HepG2 (cell line): Measurements from ENCODE around the gene ABCC1. TPM values are rescaled to one million over a fixed set of nuclear protein-coding genes. Genes with fewer than 3 reads are reported as not detected.

Source experiments
- NBN ChIP-seq: fragments of 450-650 bp; conservative IDR thresholded peaks from 2 replicates; pipeline ENCODE4 v1.6.1; 2017
- NFYB ChIP-seq: sonication (generic); formaldehyde crosslinking; IDR thresholded peaks from 2 replicates; pipeline ENCODE4 v1.4.0; 2020; ENCODE audit warnings: missing genetic modification reagents
- PATZ1 ChIP-seq: sonication (generic); formaldehyde crosslinking; IDR thresholded peaks from 2 replicates; pipeline ENCODE4 v1.4.0; 2020; ENCODE audit warnings: missing genetic modification reagents
- POLR2G ChIP-seq: fragments of 200-400 bp; formaldehyde crosslinking; IDR thresholded peaks from 2 replicates; pipeline ENCODE4 v1.6.1; 2018; ENCODE audit warnings: mild to moderate bottlenecking, low read depth, low read length, moderate library complexity
- TARDBP ChIP-seq: sonication (generic); formaldehyde crosslinking; IDR thresholded peaks from 2 replicates; pipeline ENCODE4 v1.8.0; 2022; ENCODE audit warnings: mild to moderate bottlenecking, missing genetic modification reagents
- YEATS2 ChIP-seq: sonication (generic); formaldehyde crosslinking; IDR thresholded peaks from 2 replicates; pipeline ENCODE4 v1.4.0; 2020; ENCODE audit warnings: missing genetic modification reagents, borderline replicate concordance
- ZBTB40 ChIP-seq, 2 experiments: fragments of 450-650 bp in 1 of 2; sonication (generic) in 1 of 2; formaldehyde crosslinking in 1 of 2; IDR thresholded peaks; 2 replicates each; pipeline versions ENCODE4 v1.6.1 to v1.8.0; 2016 to 2022; ENCODE audit warnings: antibody characterized with exemption in 1 of 2, mild to moderate bottlenecking in 1 of 2, missing genetic modification reagents in 1 of 2
- ZFX ChIP-seq: sonication (generic); formaldehyde crosslinking; IDR thresholded peaks from 2 replicates; pipeline ENCODE4 v1.4.0; 2020; ENCODE audit warnings: mild to moderate bottlenecking, low read depth, missing genetic modification reagents, moderate library complexity
- ZNF776 ChIP-seq: sonication (generic); formaldehyde crosslinking; IDR thresholded peaks from 2 replicates; pipeline ENCODE4 v1.4.0; 2020; ENCODE audit warnings: mild to moderate bottlenecking, missing genetic modification reagents
- ZSCAN25 ChIP-seq: sonication (generic); formaldehyde crosslinking; IDR thresholded peaks from 2 replicates; pipeline ENCODE4 v1.8.0; 2022; ENCODE audit warnings: mild to moderate bottlenecking, missing genetic modification reagents
- polyA plus RNA-seq, 8 experiments: library from polyadenylated mRNA; depleted of rRNA in 3 of 8; stranded (reverse) in 7 of 8; unstranded in 1 of 8; fragments of >200 nt; fragmentation: Illumina TruSeq in 4 of 8; extraction: Trizol in 4 of 8; gene quantifications; 2 replicates each; pipeline versions ENCODE4 v1.2.1 to v1.2.3, GENCODE V29; 2011 to 2016; ENCODE audit warnings: low read depth in 4 of 8, missing spikeins in 1 of 8, mixed read lengths in 1 of 8; ENCODE audit not compliant: insufficient read depth in 1 of 8
- total RNA-seq, 5 experiments: library from RNA; depleted of rRNA; stranded (reverse); fragments of >200 nt; fragmentation: Illumina TruSeq; extraction: Trizol; gene quantifications; 2 replicates each; pipeline ENCODE4 v1.2.3, GENCODE V29; 2016; ENCODE audit warnings: low read depth in 1 of 5
- TF ChIP-seq, protein P1 (sequence below), 2 experiments: IDR thresholded peaks; 2 replicates each; pipeline ENCODE4 v1.6.1; 2011 to 2012; ENCODE audit warnings: low read length in 2 of 2, borderline replicate concordance in 1 of 2, low read depth in 1 of 2, mild to moderate bottlenecking in 1 of 2, moderate library complexity in 1 of 2
- TF ChIP-seq, protein P2 (sequence below): sonication (generic); formaldehyde crosslinking; IDR thresholded peaks from 2 replicates; pipeline ENCODE4 v1.4.0; 2020; ENCODE audit warnings: mild to moderate bottlenecking, missing genetic modification reagents

Gene ABCC1
- total and polyA plus RNA-seq, 2 of the 13 experiments (the other 11 are each of a cell fraction or from before 2014, with no cell fraction given) = 13.0 to 30.6 TPM

DNA sequence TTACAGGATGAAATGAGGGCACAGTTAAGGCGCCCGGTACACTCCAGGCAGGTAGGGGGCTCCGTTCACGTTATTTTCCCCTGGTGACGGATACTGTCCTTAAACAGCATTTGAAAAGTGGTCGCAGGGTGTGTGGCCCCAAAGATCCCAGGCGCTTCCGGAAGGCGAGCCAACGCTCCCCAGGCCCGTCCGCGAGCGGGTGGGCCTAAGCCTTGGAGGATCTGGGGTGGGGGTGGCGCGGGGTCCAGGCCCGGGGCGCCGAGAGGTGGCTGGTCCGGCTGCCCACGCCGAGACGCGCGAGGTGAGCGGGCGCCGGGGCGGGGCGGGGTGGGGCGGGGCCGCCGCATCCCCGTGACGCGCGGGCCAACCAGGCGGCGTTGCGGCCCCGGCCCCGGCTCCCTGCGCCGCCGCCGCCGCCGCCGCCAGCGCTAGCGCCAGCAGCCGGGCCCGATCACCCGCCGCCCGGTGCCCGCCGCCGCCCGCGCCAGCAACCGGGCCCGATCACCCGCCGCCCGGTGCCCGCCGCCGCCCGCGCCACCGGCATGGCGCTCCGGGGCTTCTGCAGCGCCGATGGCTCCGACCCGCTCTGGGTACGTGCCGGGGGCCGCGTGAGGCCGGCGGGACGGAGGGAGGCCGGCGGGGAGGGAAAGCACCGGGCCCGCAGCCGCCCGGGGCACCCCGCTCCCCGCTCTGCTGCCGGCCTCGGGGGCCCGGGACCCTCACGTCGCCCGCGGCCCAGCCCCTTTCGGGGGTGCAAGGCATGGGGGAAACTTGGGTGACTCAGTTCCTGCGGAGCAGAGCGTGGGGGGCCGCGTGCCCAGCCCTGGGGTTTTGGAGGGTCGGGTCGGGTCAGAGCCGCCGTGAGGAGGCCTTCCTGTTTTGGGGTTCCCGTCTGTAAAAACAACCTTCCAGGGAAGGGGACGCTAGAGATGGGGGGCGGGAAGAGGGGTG is at the start of gene ABCC1 (continued):
- TF ChIP-seq ZBTB40 (IDR thresholded peaks at IDR 0.05) (no peak), ZBTB40 (CRISPR knock-in tag; IDR thresholded peaks at IDR 0.05) (no peak), ZSCAN25 (CRISPR knock-in tag) (no peak), NBN (no peak), ZFX (CRISPR knock-in tag) (peak; percentile 77), NFYB (CRISPR knock-in tag) (no peak), ZNF776 (CRISPR knock-in tag) (peak; percentile 68; the same call in 1 of the 2 replicates), TARDBP (CRISPR knock-in tag) (no peak), PATZ1 (no peak; the same call in 1 of the 2 replicates), POLR2G (peak; percentile 67), YEATS2 (no peak)
- TF ChIP-seq, protein P1, sequence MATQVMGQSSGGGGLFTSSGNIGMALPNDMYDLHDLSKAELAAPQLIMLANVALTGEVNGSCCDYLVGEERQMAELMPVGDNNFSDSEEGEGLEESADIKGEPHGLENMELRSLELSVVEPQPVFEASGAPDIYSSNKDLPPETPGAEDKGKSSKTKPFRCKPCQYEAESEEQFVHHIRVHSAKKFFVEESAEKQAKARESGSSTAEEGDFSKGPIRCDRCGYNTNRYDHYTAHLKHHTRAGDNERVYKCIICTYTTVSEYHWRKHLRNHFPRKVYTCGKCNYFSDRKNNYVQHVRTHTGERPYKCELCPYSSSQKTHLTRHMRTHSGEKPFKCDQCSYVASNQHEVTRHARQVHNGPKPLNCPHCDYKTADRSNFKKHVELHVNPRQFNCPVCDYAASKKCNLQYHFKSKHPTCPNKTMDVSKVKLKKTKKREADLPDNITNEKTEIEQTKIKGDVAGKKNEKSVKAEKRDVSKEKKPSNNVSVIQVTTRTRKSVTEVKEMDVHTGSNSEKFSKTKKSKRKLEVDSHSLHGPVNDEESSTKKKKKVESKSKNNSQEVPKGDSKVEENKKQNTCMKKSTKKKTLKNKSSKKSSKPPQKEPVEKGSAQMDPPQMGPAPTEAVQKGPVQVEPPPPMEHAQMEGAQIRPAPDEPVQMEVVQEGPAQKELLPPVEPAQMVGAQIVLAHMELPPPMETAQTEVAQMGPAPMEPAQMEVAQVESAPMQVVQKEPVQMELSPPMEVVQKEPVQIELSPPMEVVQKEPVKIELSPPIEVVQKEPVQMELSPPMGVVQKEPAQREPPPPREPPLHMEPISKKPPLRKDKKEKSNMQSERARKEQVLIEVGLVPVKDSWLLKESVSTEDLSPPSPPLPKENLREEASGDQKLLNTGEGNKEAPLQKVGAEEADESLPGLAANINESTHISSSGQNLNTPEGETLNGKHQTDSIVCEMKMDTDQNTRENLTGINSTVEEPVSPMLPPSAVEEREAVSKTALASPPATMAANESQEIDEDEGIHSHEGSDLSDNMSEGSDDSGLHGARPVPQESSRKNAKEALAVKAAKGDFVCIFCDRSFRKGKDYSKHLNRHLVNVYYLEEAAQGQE (IDR thresholded peaks at IDR 0.05; ENCODE audit: borderline replicate concordance in 1 of 2, low read depth in 1 of 2, low read length in 2 of 2) = no peak
- TF ChIP-seq, protein P2, sequence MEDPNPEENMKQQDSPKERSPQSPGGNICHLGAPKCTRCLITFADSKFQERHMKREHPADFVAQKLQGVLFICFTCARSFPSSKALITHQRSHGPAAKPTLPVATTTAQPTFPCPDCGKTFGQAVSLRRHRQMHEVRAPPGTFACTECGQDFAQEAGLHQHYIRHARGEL (CRISPR knock-in tag) = no peak
